Lower leg skin (tissue), 3 donors: ENCODE data around the gene ZCCHC24.

Experiments
- CTCF ChIP-seq, 3 donors: fragments of 450-650 bp; IDR thresholded peaks; one replicate each; pipeline ENCODE4 v1.5.1; 2016; ENCODE audit warnings: antibody characterized with exemption in 3 of 3, mild to moderate bottlenecking in 3 of 3, moderate library complexity in 2 of 3
- POLR2A ChIP-seq, 2 donors: fragments of 450-650 bp; IDR thresholded peaks; one replicate each; pipeline ENCODE4 v1.6.1; 2016 to 2017; ENCODE audit warnings: antibody characterized with exemption in 2 of 2, mild to moderate bottlenecking in 1 of 2, moderate library complexity in 1 of 2

DNA sequence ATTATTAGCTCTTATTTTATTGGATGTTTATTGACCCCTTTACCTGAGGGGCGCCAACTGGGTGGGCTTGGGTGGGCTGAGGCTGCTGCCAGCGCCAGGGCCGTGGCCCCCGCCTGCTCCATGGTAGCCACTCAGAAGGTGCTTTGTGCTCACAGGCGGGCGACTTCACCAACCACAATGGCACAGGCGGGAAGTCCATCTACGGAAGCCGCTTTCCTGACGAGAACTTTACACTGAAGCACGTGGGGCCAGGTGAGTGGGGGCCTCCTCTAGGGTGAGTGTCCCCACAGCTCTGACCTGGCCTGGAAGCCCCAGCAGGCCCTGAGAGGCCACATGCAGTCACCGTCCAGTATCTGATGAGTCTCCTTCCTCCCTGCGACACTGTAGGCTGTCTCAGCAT, 94.1 kb downstream of the ZCCHC24 start:
- TF ChIP-seq CTCF (IDR thresholded peaks at IDR 0.05): no peak
- no peak for TF ChIP-seq POLR2A (IDR thresholded peaks at IDR 0.05)
